ENCODE results near the gene OPALIN.

GRCh38 chr10:96324447-96324846, 34.4 kb downstream of the OPALIN start:
- TF ChIP-seq USF1 (IDR thresholded peaks at IDR 0.05; ENCODE audit: borderline replicate concordance, low read depth) (no peak), CTCF (IDR thresholded peaks at IDR 0.05) (no peak), POLR2AphosphoS5 (IDR thresholded peaks at IDR 0.05; ENCODE audit: low read depth, low read length) (no peak), YY1 (IDR thresholded peaks at IDR 0.05; ENCODE audit: low read depth) (no peak)
